Endothelial cell of umbilical vein (primary cell): ENCODE measurements around the gene ITGA3. TPM values are rescaled to one million over a fixed set of nuclear protein-coding genes. Genes with fewer than 3 reads are reported as not detected.

Source experiments
- BruUV-seq: library from RNA; stranded (reverse); fragments of 400-500 nt; replicated peaks from 2 replicates; lab custom pipeline; 2021; lab: Mats Ljungman, UMichigan
- CTCF ChIA-PET: fragments of 300-600, 350-600 bp; sonication (Branson Sonifier 250); formaldehyde crosslinking; loops from one replicate; lab custom pipeline; 2021; ENCODE audit warnings: antibody characterized with exemption, inconsistent platforms; lab: Charles Lee
- POLR2A ChIA-PET: fragments of 300-600, 350-600 bp; sonication (Branson Sonifier 250); formaldehyde crosslinking; loops from one replicate; lab custom pipeline; 2021; ENCODE audit warnings: antibody characterized with exemption, inconsistent platforms; lab: Charles Lee
- DNase-seq: peaks from one replicate; pipeline ENCODE4 v3.0.0-alpha.2; 2011; ENCODE audit warnings: low read depth, low spot score
- FAIRE-seq: peaks from 2 replicates; lab custom pipeline; 2011; peaks lifted over from hg19 to GRCh38; lab: Jason Lieb, UNC
- H2AFZ ChIP-seq: 2 replicates; pipeline ENCODE4 v1.6.0; 2012; ENCODE audit warnings: low read depth, low read length, control low read depth, inconsistent platforms
- H3K27ac ChIP-seq: 2 replicates; pipeline ENCODE4 v1.5.1; 2011; ENCODE audit warnings: low read depth, mild to moderate bottlenecking, control low read depth, low read length, moderate library complexity; ENCODE audit not compliant: insufficient read depth
- H3K27me3 ChIP-seq, 2 experiments: 2 replicates each; pipeline versions ENCODE4 v1.6.0 to v1.6.1; 2011; ENCODE audit warnings: low read length in 2 of 2, mixed read lengths in 1 of 2; ENCODE audit not compliant: control insufficient read depth in 2 of 2, insufficient read depth in 2 of 2
- H3K36me3 ChIP-seq, 2 experiments: 2 replicates in 1 of 2; 3 replicates in 1 of 2; pipeline ENCODE4 v1.5.1; 2011; ENCODE audit warnings: low read length in 2 of 2, mild to moderate bottlenecking in 1 of 2, moderate library complexity in 1 of 2; ENCODE audit not compliant: control insufficient read depth in 2 of 2, insufficient read depth in 2 of 2; ENCODE audit errors: extremely low read depth in 1 of 2
- H3K4me1 ChIP-seq: 3 replicates; pipeline ENCODE4 v1.5.1; 2011; ENCODE audit warnings: mild to moderate bottlenecking, low read length; ENCODE audit not compliant: control insufficient read depth, insufficient read depth; ENCODE audit errors: extremely low read depth
- H3K4me2 ChIP-seq: 2 replicates; pipeline ENCODE4 v1.6.1; 2011; ENCODE audit warnings: low read length, control low read depth, mixed read lengths; ENCODE audit not compliant: insufficient read depth
- H3K4me3 ChIP-seq, 3 experiments: fragments of 200-600 bp in 1 of 3; sonication (generic), shearing (Covaris generic) in 1 of 3; replicated peaks in 1 of 3; 2 replicates each; pipeline ENCODE4 v1.5.1; 2011 to 2016; ENCODE audit warnings: control low read depth in 3 of 3, low read length in 3 of 3, mild to moderate bottlenecking in 2 of 3, inconsistent platforms in 1 of 3, low read depth in 1 of 3, moderate library complexity in 1 of 3; ENCODE audit not compliant: insufficient read depth in 1 of 3
- H3K79me2 ChIP-seq: 2 replicates; pipeline ENCODE4 v1.6.0; 2012; ENCODE audit warnings: low read length, inconsistent platforms; ENCODE audit not compliant: control insufficient read depth, insufficient read depth
- H3K9ac ChIP-seq: replicated peaks from 2 replicates; pipeline ENCODE3; 2011; ENCODE audit warnings: low read length, control low read depth; ENCODE audit not compliant: insufficient read depth; ENCODE audit errors: extremely low read depth
- H3K9me1 ChIP-seq: replicated peaks from 3 replicates; pipeline ENCODE4 v1.6.0; 2011; ENCODE audit warnings: mild to moderate bottlenecking, low read length; ENCODE audit not compliant: control insufficient read depth, insufficient read depth; ENCODE audit errors: extremely low read depth
- H3K9me3 ChIP-seq: replicated peaks from 2 replicates; pipeline ENCODE4 v1.5.1; 2012; ENCODE audit warnings: low read length, inconsistent platforms; ENCODE audit not compliant: control insufficient read depth, insufficient read depth
- H4K20me1 ChIP-seq: replicated peaks from 2 replicates; pipeline ENCODE3; 2011; ENCODE audit warnings: mild to moderate bottlenecking, low read length; ENCODE audit not compliant: control insufficient read depth, insufficient read depth; ENCODE audit errors: extremely low read depth
- EZH2 ChIP-seq: IDR thresholded peaks from 2 replicates; pipeline ENCODE4 v1.6.1; 2012; ENCODE audit warnings: borderline replicate concordance, low read depth, mild to moderate bottlenecking, moderate library complexity, low read length, inconsistent platforms; ENCODE audit not compliant: severe bottlenecking
- FOS ChIP-seq: IDR thresholded peaks from 2 replicates; pipeline ENCODE4 v1.6.1; 2011; ENCODE audit warnings: mild to moderate bottlenecking, low read length, moderate library complexity, borderline replicate concordance; ENCODE audit not compliant: insufficient read depth
- GATA2 ChIP-seq: IDR thresholded peaks from 2 replicates; pipeline ENCODE4 v1.7.0; 2011; ENCODE audit warnings: low read depth, mild to moderate bottlenecking, moderate library complexity, mixed read lengths, low read length; ENCODE audit not compliant: insufficient read length, insufficient read depth
- JUN ChIP-seq: IDR thresholded peaks from 2 replicates; pipeline ENCODE4 v1.6.1; 2011; ENCODE audit warnings: borderline replicate concordance, low read depth; ENCODE audit not compliant: insufficient read length, insufficient read depth
- MYC ChIP-seq: IDR thresholded peaks from one replicate; pipeline ENCODE4 v1.6.1; 2011; ENCODE audit warnings: mild to moderate bottlenecking, low read depth, low read length
- POLR2A ChIP-seq: IDR thresholded peaks from 2 replicates; pipeline ENCODE4 v1.6.1; 2012; ENCODE audit warnings: low read depth, mild to moderate bottlenecking, control low read depth, low read length
- POLR2AphosphoS5 ChIP-seq: IDR thresholded peaks from 2 replicates; pipeline ENCODE4 v1.6.1; 2012; ENCODE audit warnings: low read depth, mild to moderate bottlenecking, control low read depth, low read length, moderate library complexity; ENCODE audit not compliant: insufficient read depth
- dilution Hi-C: fragments of 300-500 bp; cut with MboI; formaldehyde crosslinking; loops from one replicate; pipeline ENCODE4 v1.15.0; 2019; ENCODE audit warnings: low sequenced_read_pairs; ENCODE audit not compliant: extremely low pct_ligation_motif_present
- intact Hi-C: fragments of 100-400 bp; cut with micrococcal nuclease; formaldehyde crosslinking; loops from one replicate; pipeline ENCODE4 v1.10.0; 2022
- polyA plus RNA-seq, 4 experiments: library from polyadenylated mRNA; depleted of rRNA in 3 of 4; stranded (reverse) in 3 of 4; unstranded in 1 of 4; fragments of >200 nt; gene quantifications; 2 replicates each; pipeline versions ENCODE4 v1.2.1 to v1.2.3, GENCODE V29; 2011 to 2012; ENCODE audit warnings: missing spikeins in 1 of 4
- total RNA-seq: library from RNA; stranded (reverse); gene quantifications from 2 replicates; pipeline ENCODE4 v1.2.3, GENCODE V29; 2021
- TF ChIP-seq, protein P1 (sequence below): IDR thresholded peaks from 2 replicates; pipeline ENCODE4 v1.6.1; 2011; ENCODE audit not compliant: insufficient read depth, insufficient read length
- TF ChIP-seq, protein P2 (sequence below), 2 donors: IDR thresholded peaks; 1 replicate in 1 of 2; 2 replicates in 1 of 2; pipeline ENCODE4 v1.5.1; 2011; ENCODE audit warnings: low read length in 2 of 2, mild to moderate bottlenecking in 2 of 2, moderate library complexity in 2 of 2, control low read depth in 1 of 2, inconsistent platforms in 1 of 2, low read depth in 1 of 2; ENCODE audit not compliant: insufficient read depth in 1 of 2; ENCODE audit errors: extremely low read depth in 1 of 2

The ITGA3 gene
- total and polyA plus RNA-seq, 2 donors (not counting 3 experiments of a cell fraction or from before 2014, with no cell fraction given) = 92.7 to 112 TPM

DNA sequence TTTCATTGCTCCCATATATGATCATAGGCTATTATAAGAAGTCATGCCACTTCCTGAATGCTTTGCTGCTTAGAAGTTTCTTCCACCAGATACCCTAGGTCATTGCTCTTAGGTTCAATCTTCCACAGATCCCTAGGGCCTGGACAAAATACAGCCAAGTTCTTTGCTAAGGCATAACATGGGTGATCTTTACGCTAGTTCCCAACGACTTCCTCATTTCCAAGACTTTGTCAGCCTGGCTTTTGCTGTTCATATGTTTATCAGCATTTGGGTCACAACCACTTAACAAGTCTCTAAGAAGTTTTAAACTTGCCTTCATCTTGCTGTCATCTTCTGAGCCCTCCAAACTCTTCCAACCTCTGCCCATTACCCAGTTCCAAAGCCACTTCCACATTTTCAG, 40.8 kb upstream of the ITGA3 start:
- Histone ChIP-seq H3K36me3 (no peaks in the 10 kb centered on the region), H3K9me1 (no peaks in the 10 kb centered on the region), H3K9me3 (no peaks in the 10 kb centered on the region), H3K27ac (no peak overlapping the region), H2AFZ (no peak overlapping the region), H3K4me1 (no peaks in the 10 kb centered on the region), H3K4me2 (no peak overlapping the region), H3K4me3 (no peak overlapping the region), H3K27me3 (peaks cover 8 to 19% of the 10 kb centered on the region in 2 experiments), H4K20me1 (no peaks in the 10 kb centered on the region), H3K79me2 (no peaks in the 10 kb centered on the region), H3K9ac (no peak overlapping the region)
- TF ChIP-seq, protein P1, sequence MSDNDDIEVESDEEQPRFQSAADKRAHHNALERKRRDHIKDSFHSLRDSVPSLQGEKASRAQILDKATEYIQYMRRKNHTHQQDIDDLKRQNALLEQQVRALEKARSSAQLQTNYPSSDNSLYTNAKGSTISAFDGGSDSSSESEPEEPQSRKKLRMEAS = no peak
- TF ChIP-seq JUN (no peak), POLR2A (no peak), MYC (no peak), GATA2 (no peak), POLR2AphosphoS5 (no peak), FOS (no peak), EZH2 (no peak)
- TF ChIP-seq, protein P2, sequence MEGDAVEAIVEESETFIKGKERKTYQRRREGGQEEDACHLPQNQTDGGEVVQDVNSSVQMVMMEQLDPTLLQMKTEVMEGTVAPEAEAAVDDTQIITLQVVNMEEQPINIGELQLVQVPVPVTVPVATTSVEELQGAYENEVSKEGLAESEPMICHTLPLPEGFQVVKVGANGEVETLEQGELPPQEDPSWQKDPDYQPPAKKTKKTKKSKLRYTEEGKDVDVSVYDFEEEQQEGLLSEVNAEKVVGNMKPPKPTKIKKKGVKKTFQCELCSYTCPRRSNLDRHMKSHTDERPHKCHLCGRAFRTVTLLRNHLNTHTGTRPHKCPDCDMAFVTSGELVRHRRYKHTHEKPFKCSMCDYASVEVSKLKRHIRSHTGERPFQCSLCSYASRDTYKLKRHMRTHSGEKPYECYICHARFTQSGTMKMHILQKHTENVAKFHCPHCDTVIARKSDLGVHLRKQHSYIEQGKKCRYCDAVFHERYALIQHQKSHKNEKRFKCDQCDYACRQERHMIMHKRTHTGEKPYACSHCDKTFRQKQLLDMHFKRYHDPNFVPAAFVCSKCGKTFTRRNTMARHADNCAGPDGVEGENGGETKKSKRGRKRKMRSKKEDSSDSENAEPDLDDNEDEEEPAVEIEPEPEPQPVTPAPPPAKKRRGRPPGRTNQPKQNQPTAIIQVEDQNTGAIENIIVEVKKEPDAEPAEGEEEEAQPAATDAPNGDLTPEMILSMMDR (IDR thresholded peaks at IDR 0.05; ENCODE audit: extremely low read depth in 1 of 2, insufficient read depth in 1 of 2, low read depth in 1 of 2, low read length in 2 of 2) = no peak
- POLR2A ChIA-PET = interaction anchor here (0.6 kb wide), 1 partner anchor 120 kb away, joined by 4 read pairs; no protein-coding TSS in a partner anchor
- intact Hi-C loops (no loop called here), dilution Hi-C loops (no loop called here)
- CTCF ChIA-PET = no interaction called here
- DNase-seq (no peak), FAIRE-seq (no peak)
- BruUV-seq = no TSS peak
